Measurements from ENCODE around the gene SLC25A40.
"Not testable (repeated sequence)": the region's sequence is repeated elsewhere in the genome, so short reads cannot be mapped to it uniquely, and the experiment has no call there.

SLC25A40 gene

GRCh38 chr7:87885018-87885417 lies 8.9 kb upstream of the SLC25A40 start:
- H3K27me3 ChIP-seq (ENCODE audit: insufficient read depth, low read length): no peaks in the 10 kb centered on the region
- no peak overlapping the region for H3K4me3 ChIP-seq (ENCODE audit: low read length)
- peaks cover 98% of the 10 kb centered on the region for H3K36me3 ChIP-seq (ENCODE audit: insufficient read depth, low read depth, low read length)
- no peaks in the 10 kb centered on the region for H3K4me1 ChIP-seq (ENCODE audit: insufficient read depth, low read length)
- no peaks in the 10 kb centered on the region for H3K9me3 ChIP-seq (ENCODE audit: insufficient read depth, low read depth, low read length)
- no peak overlapping the region for H3K27ac ChIP-seq (ENCODE audit: low read length)
- H3K9ac ChIP-seq (ENCODE audit: low read depth, low read length): no peak overlapping the region

DNA sequence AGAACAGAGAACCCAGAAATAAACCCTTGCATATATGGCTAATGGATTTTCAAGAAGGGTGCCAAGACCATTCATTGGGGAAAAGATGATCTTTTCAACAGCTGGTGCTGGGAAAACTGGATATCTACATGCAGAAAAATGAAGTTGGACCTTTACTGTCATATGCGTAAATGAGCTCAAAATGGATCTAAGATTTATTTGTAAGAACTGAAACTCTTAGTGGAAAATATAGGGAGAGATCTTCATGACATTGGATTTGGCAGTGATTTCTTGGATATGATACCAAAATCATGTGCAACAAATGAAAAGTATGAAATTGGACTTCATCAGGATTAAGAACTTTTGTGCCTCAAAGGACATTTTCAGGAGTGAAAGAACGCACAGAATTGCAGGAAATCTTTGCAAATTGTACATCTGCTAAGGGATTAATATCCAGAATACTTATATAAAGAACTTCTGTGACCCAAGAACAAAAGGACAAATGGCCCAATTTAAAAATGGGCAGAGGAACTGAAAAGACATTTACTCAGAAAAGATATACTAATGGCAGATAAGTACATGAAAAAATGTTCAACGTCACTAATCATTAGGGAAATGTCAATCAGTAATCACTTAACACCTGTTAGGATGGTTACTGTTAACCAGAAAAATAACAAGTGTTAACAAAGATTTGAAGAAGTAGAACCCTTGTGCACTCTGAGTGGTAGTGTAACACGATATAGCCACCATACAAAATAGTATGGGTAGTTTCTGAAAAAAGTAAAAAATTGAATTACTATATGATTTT lies 6.2 kb upstream of the SLC25A40 start:
- no peaks in the 10 kb centered on the region for H3K27me3 ChIP-seq (ENCODE audit: insufficient read depth, low read length)
- no peaks in the 10 kb centered on the region for H3K9me3 ChIP-seq (ENCODE audit: insufficient read depth, low read depth, low read length)
- H3K36me3 ChIP-seq (ENCODE audit: insufficient read depth, low read depth, low read length): peaks cover 92% of the 10 kb centered on the region
- H3K4me3 ChIP-seq (ENCODE audit: low read length): no peak overlapping the region
- H3K9ac ChIP-seq (ENCODE audit: low read depth, low read length): no peak overlapping the region
- peaks cover 3% of the 10 kb centered on the region; the same call in 1 of the 2 replicates for H3K4me1 ChIP-seq (ENCODE audit: insufficient read depth, low read length)
- no peak overlapping the region for H3K27ac ChIP-seq (ENCODE audit: low read length)

DNA sequence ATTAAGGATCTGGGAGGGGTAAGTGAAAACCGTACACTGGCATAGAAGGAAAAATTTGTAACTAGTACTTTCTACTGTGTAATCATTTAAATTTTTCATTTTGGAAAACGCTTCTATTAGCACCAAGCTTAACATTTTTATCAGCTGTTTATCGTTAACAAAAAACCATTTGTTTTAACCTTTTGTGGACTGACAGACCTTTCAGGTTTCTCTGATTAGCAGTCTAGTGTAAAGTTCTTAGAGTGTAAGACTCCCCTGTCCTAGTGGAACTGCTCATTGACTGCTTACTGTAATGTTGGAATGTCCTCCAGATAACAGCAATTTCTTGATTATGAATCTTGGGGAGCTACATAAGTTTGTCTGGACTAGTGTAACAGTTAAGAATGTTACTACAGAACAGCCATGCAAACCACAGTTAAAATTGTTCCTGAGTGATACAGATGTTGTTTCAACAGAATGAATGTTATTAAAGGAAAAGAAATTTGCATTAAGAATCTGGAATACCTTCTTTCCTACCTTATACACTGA lies 2.1 kb upstream of the SLC25A40 start:
- peaks cover 8% of the 10 kb centered on the region; the same call in 1 of the 2 replicates for H3K4me1 ChIP-seq (ENCODE audit: insufficient read depth, low read length)
- H3K9ac ChIP-seq (ENCODE audit: low read depth, low read length): peak overlapping the region; percentile 98; the same call in 1 of the 2 replicates
- peak overlapping the region; percentile 97 for H3K4me3 ChIP-seq (ENCODE audit: low read length)
- H3K27me3 ChIP-seq (ENCODE audit: insufficient read depth, low read length): no peaks in the 10 kb centered on the region
- H3K9me3 ChIP-seq (ENCODE audit: insufficient read depth, low read depth, low read length): no peaks in the 10 kb centered on the region
- no peak overlapping the region for H3K27ac ChIP-seq (ENCODE audit: low read length)
- peaks cover 53% of the 10 kb centered on the region for H3K36me3 ChIP-seq (ENCODE audit: insufficient read depth, low read depth, low read length)

DNA sequence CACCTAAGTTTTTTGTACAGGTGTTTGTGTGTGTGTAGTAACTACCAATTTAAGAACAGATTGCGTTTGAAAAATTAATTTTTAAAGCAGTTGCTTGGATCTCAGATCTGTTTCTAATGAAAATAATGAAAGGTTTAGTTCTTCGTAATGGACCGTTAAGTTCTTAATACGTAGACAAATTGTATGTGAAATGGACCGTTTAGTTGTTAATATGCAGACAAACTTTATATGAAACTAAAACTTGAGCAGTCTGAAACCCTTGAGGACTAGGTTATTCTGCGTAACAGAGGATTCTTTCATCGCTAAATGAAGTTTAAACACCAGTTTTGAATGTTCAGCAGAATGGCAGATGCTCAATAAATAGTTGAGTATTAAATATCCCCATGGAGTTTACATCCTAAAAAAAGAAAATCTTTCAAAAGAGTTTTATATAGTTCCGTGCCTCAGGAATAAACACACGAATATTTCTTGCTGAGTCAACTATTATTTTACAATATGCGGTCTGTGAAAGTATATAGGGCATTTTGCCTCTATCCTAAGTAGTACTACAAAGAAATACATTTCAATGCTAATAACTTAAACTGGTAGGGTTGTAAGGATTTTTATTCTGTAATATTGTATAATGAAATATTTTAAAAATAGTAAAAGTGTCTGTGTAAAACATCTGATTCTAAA lies 1.3 kb upstream of the SLC25A40 start:
- peaks cover 46% of the 10 kb centered on the region for H3K36me3 ChIP-seq (ENCODE audit: insufficient read depth, low read depth, low read length)
- no peaks in the 10 kb centered on the region for H3K27me3 ChIP-seq (ENCODE audit: insufficient read depth, low read length)
- H3K27ac ChIP-seq (ENCODE audit: low read length): peak overlapping the region; percentile 68
- H3K9ac ChIP-seq (ENCODE audit: low read depth, low read length): peak overlapping the region; percentile 98
- peaks cover 8% of the 10 kb centered on the region; the same call in 1 of the 2 replicates for H3K4me1 ChIP-seq (ENCODE audit: insufficient read depth, low read length)
- H3K4me3 ChIP-seq (ENCODE audit: low read length): peak overlapping the region; percentile 97
- no peaks in the 10 kb centered on the region for H3K9me3 ChIP-seq (ENCODE audit: insufficient read depth, low read depth, low read length)

DNA sequence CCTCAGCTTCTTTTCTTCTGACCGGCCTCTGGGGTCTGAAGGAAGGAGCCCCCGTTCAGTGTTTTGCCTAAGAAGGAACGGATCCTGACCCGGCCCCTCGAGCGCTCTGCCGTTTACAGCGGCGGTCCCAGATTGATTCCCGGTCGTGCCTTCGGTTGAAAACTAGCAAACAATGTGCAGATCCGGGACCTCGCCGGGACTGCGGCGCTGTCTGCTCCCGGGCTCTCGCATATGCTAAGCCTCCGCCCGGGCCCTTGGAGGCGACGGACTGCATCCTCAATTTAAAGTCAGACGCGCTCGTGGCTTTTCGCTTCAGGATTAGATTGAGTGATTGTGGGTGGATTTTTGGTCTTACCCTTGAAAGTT lies 692 bp upstream of the SLC25A40 start:
- Histone ChIP-seq H3K27me3 (ENCODE audit: insufficient read depth, low read length) (no peaks in the 10 kb centered on the region), H3K4me1 (ENCODE audit: insufficient read depth, low read length) (peaks cover 8% of the 10 kb centered on the region; the same call in 1 of the 2 replicates), H3K36me3 (ENCODE audit: insufficient read depth, low read depth, low read length) (peaks cover 39% of the 10 kb centered on the region)

DNA sequence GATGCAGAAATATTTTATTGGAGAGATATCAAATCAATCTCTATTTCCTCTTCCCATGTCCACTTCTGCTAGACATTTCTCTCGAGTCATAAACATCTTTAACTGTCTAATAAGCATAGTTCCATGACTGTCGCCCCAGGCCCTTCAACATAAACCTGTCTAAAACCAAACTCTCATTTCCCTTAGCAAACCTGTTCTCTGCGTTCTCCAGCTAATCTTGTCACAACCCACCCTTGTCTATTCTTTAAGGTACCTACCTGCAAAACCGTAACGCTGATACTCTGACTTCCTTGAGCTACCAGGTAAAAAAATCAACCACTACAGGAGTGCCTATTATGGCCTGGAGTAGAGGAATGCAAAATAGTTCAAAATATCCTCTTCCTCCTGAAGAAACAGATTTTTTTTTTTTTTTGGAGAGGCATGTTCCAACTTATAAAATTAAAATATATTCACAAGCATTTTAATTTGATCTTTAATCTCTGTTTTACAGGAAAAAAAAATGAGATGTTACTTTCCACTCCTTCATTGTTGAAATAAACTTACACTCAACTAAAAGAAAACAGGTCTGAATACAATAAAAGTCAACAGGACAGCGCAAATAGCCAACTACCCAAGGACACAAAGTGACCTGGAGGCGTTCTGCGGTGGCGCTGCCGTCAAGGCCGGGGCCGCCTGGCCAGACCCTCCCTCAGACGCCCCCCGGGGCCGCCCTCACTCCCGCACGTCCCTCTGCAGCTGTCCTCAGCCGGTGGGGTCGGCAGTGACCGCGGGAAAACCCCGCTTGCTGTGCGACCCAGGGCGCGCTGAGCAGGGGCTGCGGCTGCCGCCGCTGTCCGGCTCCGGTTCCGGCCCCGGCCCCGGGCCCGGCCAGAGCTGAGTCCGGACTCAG lies 765 bp downstream of the SLC25A40 start:
- Histone ChIP-seq H3K4me3 (ENCODE audit: low read length) (peak overlapping the region; percentile 97), H3K9ac (ENCODE audit: low read depth, low read length) (peak overlapping the region; percentile 98; the same call in 1 of the 2 replicates), H3K4me1 (ENCODE audit: insufficient read depth, low read length) (peaks cover 8% of the 10 kb centered on the region; the same call in 1 of the 2 replicates), H3K9me3 (ENCODE audit: insufficient read depth, low read depth, low read length) (no peaks in the 10 kb centered on the region; the same call in 1 of the 2 replicates), H3K36me3 (ENCODE audit: insufficient read depth, low read depth, low read length) (peaks cover 25% of the 10 kb centered on the region), H3K27ac (ENCODE audit: low read length) (peak overlapping the region; percentile 68), H3K27me3 (ENCODE audit: insufficient read depth, low read length) (no peaks in the 10 kb centered on the region)

More for the DNA sequence above, 692 bp upstream of the SLC25A40 start:
- Histone ChIP-seq H3K4me3 (ENCODE audit: low read length) (peak overlapping the region; percentile 97), H3K9me3 (ENCODE audit: insufficient read depth, low read depth, low read length) (no peaks in the 10 kb centered on the region), H3K9ac (ENCODE audit: low read depth, low read length) (peak overlapping the region; percentile 98), H3K27ac (ENCODE audit: low read length) (peak overlapping the region; percentile 68)

GRCh38 chr7:87874066-87874465 lies 2.1 kb downstream of the SLC25A40 start:
- peaks cover 11% of the 10 kb centered on the region for H3K36me3 ChIP-seq (ENCODE audit: insufficient read depth, low read depth, low read length)
- no peaks in the 10 kb centered on the region; the same call in 1 of the 2 replicates for H3K9me3 ChIP-seq (ENCODE audit: insufficient read depth, low read depth, low read length)
- H3K4me1 ChIP-seq (ENCODE audit: insufficient read depth, low read length): peaks cover 8% of the 10 kb centered on the region; the same call in 1 of the 2 replicates
- H3K4me3 ChIP-seq (ENCODE audit: low read length): peak overlapping the region; percentile 97; the same call in 1 of the 2 replicates
- H3K27me3 ChIP-seq (ENCODE audit: insufficient read depth, low read length): no peaks in the 10 kb centered on the region
- peak overlapping the region; percentile 98; the same call in 1 of the 2 replicates for H3K9ac ChIP-seq (ENCODE audit: low read depth, low read length)
- H3K27ac ChIP-seq (ENCODE audit: low read length): no peak overlapping the region

- not testable (repeated sequence) for H3K36me3 ChIP-seq (ENCODE audit: insufficient read depth, low read depth, low read length); H3K27ac ChIP-seq (ENCODE audit: low read length); H3K4me1 ChIP-seq (ENCODE audit: insufficient read depth, low read length); H3K27me3 ChIP-seq (ENCODE audit: insufficient read depth, low read length); H3K9ac ChIP-seq (ENCODE audit: low read depth, low read length); H3K4me3 ChIP-seq (ENCODE audit: low read length); H3K9me3 ChIP-seq (ENCODE audit: insufficient read depth, low read depth, low read length)
These were observed 2.8 kb downstream of the SLC25A40 start for GRCh38 chr7:87873328-87873727.

DNA sequence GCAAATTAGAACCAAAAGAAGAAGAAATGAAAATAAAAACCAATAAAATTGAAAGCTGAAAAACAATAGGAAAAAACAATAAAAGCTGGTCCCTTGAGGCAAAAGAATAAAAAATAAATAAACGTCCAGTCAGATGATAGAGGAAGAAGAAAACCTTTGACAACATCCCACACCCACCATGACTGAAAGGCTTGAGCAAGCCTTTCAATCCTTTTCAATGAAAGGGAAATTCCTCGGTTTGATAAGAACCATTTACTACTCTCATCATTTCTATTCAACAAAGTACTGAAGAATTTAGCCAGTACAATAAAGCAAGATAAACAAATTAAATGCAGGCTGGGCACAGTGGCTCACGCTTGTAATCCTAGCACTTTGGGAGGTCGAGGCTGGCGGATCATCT lies 3.8 kb downstream of the SLC25A40 start:
- H3K36me3 ChIP-seq (ENCODE audit: insufficient read depth, low read depth, low read length): peaks cover 4% of the 10 kb centered on the region; the same call in 1 of the 2 replicates
- H3K4me1 ChIP-seq (ENCODE audit: insufficient read depth, low read length): peaks cover 5% of the 10 kb centered on the region; the same call in 1 of the 2 replicates
- H3K4me3 ChIP-seq (ENCODE audit: low read length): no peak overlapping the region
- H3K27ac ChIP-seq (ENCODE audit: low read length): no peak overlapping the region
- H3K27me3 ChIP-seq (ENCODE audit: insufficient read depth, low read length): no peaks in the 10 kb centered on the region
- no peaks in the 10 kb centered on the region; the same call in 1 of the 2 replicates for H3K9me3 ChIP-seq (ENCODE audit: insufficient read depth, low read depth, low read length)
- H3K9ac ChIP-seq (ENCODE audit: low read depth, low read length): no peak overlapping the region

DNA sequence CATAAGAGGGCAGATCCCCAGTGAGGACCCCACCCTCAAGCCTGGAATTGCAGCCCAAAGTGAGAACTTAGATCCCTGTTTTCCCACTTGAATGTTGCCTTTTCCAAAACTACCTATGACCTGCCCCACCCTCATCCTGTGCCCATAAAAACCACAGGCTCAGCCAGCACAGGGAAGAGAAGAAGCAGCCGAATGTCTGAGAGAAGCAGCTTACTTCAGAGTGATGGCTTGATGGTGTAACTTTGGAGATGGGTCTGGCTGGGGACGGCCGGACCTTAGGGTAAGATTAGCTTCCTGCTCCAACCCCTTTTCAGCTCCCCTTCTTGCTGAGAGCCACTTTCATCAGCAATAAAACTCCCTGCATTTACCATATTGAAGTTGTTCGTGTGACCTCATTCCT lies 5.7 kb downstream of the SLC25A40 start:
- Histone ChIP-seq H3K4me1 (ENCODE audit: insufficient read depth, low read length) (peaks cover 5% of the 10 kb centered on the region; the same call in 1 of the 2 replicates), H3K9ac (ENCODE audit: low read depth, low read length) (no peak overlapping the region), H3K9me3 (ENCODE audit: insufficient read depth, low read depth, low read length) (no peaks in the 10 kb centered on the region; the same call in 1 of the 2 replicates), H3K27ac (ENCODE audit: low read length) (no peak overlapping the region), H3K4me3 (ENCODE audit: low read length) (no peak overlapping the region), H3K36me3 (ENCODE audit: insufficient read depth, low read depth, low read length) (peaks cover 10% of the 10 kb centered on the region), H3K27me3 (ENCODE audit: insufficient read depth, low read length) (no peaks in the 10 kb centered on the region)

DNA sequence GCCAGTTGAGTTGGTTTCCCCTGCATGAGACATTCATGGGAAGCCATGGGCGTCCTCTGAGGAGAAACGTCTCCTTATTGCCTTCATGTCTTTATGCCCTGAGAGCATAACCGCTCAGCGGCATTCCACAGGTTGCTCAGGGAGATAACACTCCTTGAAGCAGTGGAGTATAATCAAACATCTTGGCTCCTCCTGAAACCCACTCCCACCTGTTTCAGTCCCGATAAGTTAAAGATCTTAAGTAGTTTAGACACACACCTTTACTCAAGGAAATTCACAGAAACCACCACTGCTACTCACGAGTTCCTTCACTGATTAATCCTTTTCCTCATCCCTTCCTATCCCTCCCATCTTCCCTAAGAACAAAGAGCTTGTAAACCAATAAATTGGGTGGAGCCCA lies 9.6 kb downstream of the SLC25A40 start:
- not testable (repeated sequence) for H3K27ac ChIP-seq (ENCODE audit: low read length); H3K9ac ChIP-seq (ENCODE audit: low read depth, low read length); H3K4me3 ChIP-seq (ENCODE audit: low read length); H3K27me3 ChIP-seq (ENCODE audit: insufficient read depth, low read length); H3K9me3 ChIP-seq (ENCODE audit: insufficient read depth, low read depth, low read length); H3K4me1 ChIP-seq (ENCODE audit: insufficient read depth, low read length)
- peaks cover 10% of the 10 kb centered on the region; the same call in 1 of the 2 replicates for H3K36me3 ChIP-seq (ENCODE audit: insufficient read depth, low read depth, low read length)

Data from iPS-20b (cell line).